Brain pericyte (primary cell): ENCODE measurements around the gene CTNNA3.
"Not testable (repeated sequence)": the region's sequence is repeated elsewhere in the genome, so short reads cannot be mapped to it uniquely, and the experiment has no call there.

Experiments used
- DNase-seq: peaks from one replicate; pipeline ENCODE4 v3.0.0-alpha.2; 2012; ENCODE audit warnings: low read depth, low spot score

The CTNNA3 gene

DNA sequence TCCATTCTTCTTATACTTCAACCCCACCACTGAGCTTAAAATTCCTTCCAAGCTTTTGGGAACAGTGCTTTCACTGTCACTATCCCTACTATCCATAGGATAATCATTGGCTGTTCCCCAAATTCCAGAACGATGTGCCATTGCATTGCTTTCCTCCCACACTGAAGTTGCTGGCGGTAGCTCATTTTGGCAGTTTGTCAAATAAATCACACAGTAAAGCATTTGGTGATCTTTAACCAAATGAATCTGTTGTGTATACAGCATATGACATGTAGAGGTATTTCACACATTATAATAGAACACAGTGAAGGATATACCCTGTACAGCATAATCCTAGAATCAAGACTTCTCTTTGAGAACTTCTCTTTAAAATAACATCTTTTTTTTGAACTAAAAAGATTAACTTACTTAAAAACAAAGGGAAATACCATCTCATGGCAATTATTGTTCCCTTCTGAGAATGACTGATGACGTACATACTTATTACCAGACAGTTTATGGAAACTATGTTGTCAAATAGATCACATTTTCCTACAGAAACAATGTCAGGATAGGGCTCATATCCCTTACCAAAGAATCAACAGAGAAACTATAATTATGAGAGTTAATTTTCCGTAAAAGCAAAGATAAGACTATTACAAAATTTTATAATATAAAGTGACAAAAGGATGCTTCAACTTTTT is 93.6 kb downstream of the CTNNA3 start:
- no peak for DNase-seq

DNA sequence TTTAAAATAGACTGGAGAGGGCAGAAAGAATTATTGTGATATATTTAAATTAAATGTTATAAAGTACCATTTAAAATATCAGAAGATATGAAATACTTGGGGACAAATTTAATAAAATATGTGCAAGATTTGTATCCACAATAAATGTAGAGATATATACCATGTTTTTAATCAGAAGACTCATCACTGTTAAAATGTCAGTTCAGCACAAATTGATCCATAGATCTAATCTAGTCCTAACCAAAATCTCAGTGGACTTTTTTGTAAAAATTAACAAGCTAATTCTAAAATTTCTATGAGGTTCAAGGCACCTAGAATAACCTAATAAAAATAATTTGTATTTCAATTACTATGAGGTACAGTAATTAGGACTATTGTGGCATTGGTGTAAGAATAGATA is 96.4 kb downstream of the CTNNA3 start:
- no peak for DNase-seq

DNA sequence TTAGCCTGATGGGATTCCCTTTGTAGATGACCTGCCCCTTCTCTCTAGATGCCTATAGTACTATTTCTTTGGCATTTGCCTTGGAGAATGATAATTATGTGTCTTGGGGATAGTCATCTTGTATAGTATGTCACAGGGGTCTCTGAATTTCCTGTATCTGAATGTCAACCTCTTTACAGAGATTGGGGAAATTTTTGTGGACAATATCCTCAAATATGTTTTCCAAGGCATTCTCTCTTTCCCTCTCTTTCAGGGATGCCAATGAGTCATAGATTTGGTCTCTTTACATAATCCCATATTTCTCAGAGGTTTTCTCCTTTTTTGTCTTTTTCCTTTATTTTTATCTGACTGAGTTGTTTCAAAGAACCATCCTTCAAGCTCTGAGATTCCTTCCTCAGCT is 99.4 kb downstream of the CTNNA3 start:
- DNase-seq: no peak

DNA sequence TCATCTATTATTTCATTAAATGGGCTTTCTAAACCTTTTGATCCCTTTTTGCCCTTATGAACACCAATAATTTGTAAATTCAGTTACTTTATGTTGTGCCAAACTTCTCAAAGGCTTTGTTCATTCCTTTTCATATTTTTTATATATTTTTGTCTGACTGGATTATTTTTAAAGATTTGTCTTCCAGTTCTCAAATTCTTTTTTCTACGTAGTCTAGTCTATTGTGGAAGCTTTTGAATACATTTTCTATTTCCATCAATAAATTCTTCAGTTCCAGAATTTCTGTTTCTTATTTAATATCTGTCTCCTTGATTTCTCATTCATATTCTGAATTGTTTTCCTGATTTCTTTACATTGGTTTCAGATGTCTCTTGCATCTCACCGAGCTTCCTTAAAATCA is 108.2 kb downstream of the CTNNA3 start:
- DNase-seq: no peak

DNA sequence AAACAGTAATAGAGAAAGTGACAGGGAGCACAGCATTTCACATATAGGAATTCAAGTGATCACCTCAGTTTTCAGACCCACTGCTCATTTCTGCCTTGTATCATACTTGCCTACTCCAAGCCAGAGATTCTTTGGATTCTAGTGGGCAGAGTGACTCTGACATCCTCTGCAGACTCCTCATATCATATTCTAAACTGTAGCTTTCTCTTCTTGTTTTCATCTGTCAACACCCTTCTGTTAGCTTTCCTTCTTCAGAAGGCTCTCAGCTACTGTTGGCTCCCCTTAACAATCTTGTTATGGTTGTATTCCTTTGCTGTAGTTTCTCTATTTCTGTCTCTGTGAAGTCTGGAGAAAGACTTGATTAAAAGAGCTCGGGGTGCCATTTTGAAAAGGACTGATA is 120.5 kb downstream of the CTNNA3 start:
- DNase-seq: no peak

DNA sequence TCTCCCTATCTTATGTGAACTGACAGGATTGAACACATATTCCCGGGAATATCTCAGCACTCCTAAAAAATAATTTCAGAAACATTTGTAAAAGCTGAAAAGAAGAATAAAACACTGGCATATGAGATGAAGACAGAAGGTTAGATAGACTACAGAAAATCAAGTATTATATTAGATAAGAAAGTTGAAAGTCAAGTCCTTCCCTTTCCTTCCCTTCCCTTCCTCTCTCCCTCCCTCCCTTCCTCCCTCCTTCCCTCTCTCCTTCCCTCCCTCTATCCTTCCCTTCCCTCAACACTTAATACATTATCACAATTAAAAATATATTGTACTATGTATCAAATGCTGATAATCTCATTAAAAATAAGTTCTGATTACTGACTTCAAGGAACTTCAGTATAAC is 122.5 kb downstream of the CTNNA3 start:
- DNase-seq: no peak

DNA sequence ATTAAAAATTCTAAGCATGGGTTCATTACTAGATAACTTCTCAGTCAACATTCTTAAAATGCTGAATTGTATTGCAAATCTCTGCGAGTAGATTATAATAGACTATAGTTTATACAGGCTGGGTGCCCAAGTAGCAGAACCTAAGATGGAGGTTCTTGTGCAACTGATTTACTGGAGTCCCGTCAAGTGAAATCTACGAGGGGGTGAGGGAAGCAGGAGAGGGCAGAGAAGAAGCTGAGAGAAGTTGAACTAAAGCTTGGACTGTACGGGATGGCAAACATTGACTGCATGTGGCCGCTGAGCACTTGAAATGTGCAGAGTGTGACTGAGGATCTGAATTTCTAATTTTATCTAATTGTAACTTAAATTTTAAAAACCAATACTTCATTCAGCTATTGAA is 124.5 kb downstream of the CTNNA3 start:
- DNase-seq: no peak

DNA sequence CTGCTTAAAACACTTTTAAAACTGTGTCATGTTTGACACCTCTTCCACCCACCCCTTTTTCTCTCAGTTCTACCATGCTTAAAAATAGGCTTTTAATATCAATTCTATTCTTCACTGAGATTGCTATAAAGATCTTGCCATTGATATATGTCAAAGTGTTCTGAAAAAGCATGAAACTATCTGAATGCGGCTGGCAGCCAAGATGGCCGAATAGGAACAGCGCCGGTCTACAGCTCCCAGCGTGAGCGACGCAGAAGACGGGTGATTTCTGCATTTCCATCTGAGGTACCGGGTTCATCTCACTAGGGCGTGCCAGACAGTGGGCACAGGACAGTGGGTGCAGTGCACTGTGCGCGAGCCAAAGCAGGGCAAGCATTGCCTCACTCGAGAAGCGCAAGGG is 137.7 kb downstream of the CTNNA3 start:
- DNase-seq: not testable (repeated sequence)

DNA sequence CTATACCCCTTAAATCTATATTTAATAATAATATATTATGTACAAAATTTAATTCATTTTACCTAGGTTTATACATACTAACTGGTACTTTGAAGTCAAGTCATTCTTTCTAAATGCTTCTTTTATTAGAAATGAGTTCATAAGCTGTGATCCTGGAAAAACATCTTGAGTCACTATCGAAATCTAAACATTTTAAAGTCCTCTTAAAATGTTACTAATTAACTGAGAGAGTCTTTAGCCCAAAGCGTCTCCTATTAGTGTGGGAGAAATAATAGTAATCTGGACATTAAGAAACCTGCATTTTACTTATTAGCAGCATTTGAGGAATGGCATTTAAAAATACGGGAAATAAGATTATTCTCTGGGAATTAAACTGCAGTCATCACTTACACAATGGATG is 142.7 kb downstream of the CTNNA3 start:
- DNase-seq: no peak

DNA sequence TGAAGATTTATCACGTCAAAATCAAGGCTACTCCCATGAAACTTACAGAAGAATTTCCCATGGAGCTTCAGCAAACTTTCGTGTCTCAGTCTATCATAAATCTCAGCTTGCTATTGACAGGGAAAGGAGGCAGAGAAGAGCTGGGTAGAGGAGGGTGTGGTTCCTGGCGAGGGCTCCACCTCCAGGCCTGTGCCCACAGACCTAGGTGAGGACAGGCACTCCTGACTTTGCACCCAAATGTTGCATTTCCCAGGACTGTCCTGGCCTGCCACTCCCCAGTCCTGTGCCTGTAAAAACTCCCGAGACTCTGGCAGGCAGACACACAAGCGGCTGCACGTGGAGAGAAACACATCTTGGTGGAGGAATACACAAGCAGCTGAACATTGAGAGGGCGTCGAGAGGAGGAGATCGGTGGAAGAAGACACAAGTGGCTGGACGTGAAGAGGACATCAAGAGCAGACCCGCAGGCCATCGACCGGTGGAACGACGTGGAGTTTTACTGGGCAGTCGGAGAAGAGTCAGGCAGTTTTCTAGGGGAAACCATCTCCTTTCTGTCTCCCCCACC is 145.1 kb downstream of the CTNNA3 start:
- no peak for DNase-seq

DNA sequence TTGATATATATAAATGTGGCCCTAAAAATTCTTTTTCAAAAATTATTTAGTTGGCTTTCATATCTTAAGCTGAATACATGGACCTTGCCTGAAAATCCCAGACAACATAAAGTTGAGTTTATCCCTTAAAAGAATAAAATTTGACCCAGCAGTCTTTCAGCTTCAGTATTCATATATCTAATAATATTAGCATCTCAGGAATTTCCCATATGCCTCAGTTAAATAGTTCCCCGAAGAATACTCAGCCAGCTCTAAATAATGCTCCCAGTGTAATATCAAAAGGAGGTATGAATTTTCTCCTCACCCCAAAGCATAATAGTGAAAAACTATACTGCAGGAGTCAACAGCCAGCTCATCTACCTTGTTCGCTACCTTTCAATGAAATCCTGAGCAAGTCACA is 145.9 kb downstream of the CTNNA3 start:
- no peak for DNase-seq

DNA sequence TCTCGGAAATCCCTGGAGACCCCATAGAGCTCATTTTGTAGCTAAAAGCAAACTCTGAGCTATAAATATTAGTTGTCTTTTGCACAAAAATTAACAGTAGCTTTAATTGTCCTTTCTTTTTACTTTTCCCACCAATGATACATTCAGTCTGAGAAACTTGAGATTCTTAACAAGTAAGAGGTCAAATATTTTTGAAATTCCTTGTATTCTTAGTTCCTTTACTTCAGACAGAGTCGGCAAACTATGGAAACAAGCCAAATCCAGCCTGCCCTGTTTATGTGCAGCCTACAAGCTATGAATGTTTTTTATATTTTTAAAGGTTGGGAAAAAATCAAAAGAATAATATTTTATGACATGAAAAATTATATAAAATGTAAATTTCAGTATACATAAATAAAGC is 146.6 kb downstream of the CTNNA3 start:
- no peak for DNase-seq

DNA sequence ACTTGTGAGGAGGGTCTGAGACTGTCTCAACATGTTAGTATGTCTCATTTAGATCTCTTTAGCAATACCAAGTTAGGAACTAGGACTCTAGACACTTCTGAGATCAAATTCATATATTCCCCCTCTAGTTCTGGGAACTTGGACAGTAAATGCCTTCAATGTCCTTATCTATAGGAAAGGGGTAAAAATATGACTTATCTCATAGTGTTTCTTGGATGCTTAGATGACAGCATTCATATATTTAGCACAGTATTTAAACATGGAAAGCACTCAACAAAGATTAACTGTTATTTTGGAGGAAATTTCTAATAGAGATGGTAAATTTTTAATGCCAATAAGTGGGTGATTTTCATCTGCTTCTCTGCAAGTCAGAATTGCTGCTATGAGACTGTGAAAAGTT is 154.6 kb downstream of the CTNNA3 start:
- no peak for DNase-seq

DNA sequence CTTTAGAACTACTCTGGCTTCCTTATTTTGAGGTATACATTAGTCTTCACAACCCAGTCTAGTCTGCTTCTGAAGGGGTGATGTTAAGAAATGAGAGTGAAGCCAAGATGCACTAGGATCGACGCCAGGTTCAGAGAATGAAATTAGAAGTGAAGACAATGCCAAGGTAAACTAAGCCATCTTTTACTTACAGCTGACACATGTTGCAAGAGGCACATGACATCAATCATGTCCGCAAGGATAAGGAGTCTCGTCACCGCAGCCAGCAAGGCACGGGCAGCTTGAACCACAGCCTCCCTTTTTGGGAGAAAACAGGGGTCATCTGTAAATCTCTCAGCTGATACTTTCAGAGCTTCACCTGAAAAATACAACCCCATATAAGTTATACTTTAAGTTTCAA is 156.7 kb downstream of the CTNNA3 start:
- no peak for DNase-seq

DNA sequence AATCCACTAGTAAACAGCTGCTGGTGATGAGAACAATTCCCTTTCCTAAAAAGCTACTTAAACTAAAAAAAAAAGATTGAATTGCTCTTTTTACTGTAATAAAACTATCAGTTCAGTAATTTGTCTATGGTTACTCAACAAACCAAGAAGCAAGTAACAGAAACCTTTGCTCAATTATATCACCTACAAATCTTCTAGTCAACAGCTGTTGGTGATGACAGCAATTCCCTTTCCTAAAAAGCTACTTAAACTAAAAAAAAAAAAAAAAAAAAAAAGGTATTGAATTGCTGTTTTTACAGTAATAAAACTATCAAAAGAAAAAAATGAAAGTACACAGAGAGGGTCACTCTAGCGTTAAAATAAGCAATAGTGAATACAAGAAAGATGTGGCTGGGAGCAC is 158.1 kb downstream of the CTNNA3 start:
- no peak for DNase-seq

DNA sequence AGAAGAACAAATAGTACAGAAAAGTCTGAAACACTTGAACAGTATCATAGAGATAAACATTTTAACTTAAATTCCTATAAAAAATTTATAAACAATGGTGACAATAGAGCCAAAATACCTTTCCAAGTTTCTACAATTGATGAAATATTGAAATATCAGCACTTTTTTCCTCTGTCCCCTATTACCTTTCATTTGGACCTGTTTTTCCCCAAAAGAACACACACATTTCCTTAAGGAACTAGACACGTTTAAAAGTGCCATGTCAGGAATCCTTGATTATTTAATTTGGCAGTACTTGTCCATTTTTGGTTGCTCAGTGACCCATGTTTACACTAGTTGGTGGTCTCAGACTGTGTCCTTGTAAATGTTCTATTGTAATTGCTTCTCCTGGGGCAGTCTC is 162.6 kb downstream of the CTNNA3 start:
- no peak for DNase-seq

DNA sequence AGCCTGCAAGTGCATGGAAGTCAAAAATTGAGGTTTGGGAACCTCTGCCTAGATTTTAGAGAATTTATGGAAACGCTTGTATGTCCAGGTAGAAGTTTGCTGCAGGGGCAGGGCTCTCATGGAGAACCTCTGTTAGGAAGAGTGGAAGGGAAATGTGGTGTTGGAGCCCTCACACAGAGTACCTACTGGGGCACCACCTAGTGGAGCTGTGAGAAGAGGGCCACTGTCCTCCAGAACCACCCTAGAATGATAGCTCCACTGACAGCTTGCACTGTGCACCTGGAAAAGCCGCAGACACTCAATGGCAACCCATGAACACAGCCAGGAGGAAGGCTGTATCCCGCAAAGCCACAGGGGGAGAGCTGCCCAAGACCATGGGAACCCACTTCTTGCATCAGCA is 165.0 kb downstream of the CTNNA3 start:
- DNase-seq: not testable (repeated sequence)

DNA sequence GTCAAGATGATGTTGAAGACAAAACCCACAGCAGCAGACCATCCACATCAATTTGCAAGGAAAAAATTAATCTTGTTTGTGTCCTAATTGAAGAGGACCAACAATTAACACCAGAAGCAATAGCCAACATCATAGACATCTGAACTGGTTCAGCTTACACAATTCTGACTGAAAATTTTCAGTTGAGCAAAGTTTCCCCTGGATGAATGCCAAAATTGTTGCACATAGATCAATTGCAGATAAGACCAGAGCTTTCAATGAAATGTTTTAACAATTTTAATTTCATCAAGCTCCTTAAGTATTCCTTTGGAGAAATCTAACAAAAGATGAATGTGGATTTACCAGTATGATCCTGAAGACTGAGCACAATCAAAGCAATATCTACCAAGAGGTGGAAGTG is 168.6 kb downstream of the CTNNA3 start:
- DNase-seq: no peak

DNA sequence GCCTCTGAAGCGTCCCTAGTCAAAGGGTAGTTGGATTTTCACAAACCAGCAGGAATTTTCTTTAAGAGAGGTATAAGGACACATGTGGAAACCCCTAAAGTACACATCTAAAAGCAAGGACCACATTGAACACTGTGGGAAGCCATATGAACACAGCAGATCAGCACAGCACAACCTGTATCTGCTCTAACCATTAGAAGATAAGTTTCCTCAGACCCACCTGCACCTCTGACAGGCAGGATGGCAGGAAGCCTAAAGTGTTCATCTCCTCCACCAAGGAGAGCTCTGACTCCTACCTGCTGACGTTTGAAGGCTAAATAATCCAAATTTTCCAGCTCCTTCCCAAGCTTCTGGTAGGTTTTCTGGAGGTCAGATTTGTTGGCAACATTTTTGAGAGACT is 174.4 kb downstream of the CTNNA3 start:
- no peak for DNase-seq

DNA sequence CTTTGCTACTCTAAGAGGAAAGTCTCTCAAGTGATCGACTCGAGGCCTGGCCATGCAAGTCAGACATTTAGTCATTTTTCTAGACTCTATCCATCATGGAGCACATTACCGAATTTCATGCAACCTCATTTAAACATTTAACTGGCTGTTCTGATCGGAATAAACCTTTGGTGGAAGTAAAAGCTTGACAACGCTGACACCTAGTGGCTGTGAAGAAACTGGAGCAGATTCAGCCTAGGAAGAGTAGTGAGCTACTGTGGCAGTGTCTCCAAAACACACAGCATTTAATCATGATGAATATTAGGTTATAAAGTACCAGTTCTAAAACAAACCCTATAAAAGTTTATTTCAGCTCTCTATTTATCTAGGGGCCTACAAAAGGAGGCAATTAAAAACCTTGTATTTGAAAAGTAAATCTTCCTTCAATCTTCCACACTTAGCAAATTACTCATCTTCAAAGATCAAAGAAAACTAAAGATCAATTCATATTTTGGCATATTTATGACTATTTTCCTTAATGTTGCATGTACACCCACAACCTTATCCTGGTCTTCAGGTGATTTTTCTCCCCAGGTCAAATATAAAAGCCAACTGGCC is 175.0 kb downstream of the CTNNA3 start:
- peak; percentile 6 for DNase-seq

DNA sequence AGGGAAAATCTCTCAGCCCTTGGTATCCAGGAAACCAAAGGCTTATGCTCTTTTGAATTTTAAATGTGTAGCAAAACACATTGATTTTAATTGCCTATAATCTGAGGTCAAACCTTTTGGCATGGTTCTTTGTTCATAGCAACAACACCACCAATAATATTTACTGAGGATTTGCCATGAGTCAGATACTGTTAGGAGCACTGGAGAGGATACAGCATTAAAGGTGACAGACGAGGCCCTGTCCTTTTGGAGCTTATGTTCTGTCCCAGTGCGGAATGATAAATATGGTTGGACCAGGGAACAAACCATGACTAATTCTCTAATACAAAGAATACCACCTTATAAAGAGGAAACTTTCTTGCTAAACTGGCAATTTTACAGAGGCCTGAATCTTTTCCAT is 176.6 kb downstream of the CTNNA3 start:
- no peak for DNase-seq

DNA sequence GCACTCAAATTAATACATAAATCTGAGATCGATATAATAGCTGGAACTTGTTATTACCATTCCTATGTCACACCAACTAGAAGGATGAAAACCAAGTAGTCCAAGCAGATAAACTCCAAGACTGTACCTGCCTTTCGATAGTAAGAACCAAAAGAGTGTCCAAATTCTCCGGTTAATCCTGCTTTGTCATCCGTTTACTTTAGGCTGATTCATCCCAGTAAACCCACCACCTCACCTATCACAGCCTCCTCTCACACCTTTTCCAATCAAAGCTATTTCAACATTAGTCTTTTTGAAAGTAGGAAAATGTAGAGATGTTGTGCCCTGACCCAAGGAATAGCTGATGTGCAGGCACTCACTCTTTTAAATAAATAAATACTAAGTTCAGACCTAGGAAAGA is 177.2 kb downstream of the CTNNA3 start:
- no peak for DNase-seq

DNA sequence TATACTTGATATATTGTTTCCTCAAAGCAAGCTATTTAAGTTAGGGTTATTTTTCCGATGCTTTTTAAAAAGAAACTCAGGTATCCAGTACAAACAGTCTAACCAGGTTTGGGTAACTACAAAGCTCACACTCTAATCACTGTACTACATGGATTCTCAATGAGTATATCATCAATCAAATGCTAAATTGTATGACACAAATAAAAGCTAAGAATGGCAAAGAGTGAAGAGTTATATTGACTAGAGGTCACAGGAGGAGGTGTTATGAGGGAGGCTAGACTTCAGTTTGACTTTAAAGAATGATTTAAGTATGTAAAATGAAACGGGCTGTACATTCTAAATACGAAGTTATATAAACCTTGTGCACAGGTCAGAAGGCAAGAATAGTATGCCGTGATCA is 178.0 kb downstream of the CTNNA3 start:
- no peak for DNase-seq

DNA sequence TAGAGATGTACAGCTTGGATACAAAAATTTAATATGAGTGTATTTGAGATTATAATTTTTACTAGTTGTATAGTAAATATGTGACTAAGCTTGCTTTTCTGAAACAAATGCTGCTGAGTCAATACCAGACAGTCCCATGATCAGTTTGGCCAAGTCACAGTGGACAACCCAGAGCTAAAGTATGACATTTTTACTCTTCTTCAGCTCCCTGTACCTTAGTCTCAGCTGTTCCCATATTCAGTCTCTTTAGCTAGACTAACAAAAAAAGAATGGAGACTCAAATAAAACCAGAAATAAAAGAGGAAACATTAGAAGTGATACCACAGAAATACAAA is 189.3 kb downstream of the CTNNA3 start:
- no peak for DNase-seq
